ENCODE results near the gene DBX2.

DBX2 gene

GRCh38 chr12:45051572-45052125 lies 750 bp upstream of the DBX2 start:
- no peak for TF ChIP-seq POLR2AphosphoS5 (IDR thresholded peaks at IDR 0.05; ENCODE audit: low read depth, low read length)

- TF ChIP-seq TAF1 (IDR thresholded peaks at IDR 0.05; ENCODE audit: borderline replicate concordance, insufficient read depth, low read length): no peak
- no peak for TF ChIP-seq POLR2AphosphoS5 (IDR thresholded peaks at IDR 0.05; ENCODE audit: low read depth, low read length)
- no peak for TF ChIP-seq FOXP2 (optimal IDR thresholded peaks at IDR 0.05; ENCODE audit: borderline replicate concordance, extremely low read depth, extremely low read length, insufficient read depth)
- TF ChIP-seq REST (IDR thresholded peaks at IDR 0.05; ENCODE audit: insufficient read depth in 1 of 2, low read depth in 2 of 2, low read length in 2 of 2): no peak
- no peak for TF ChIP-seq SIN3A (IDR thresholded peaks at IDR 0.05; ENCODE audit: borderline replicate concordance, insufficient read depth, low read length)
Observed at GRCh38 chr12:45049912-45050750, 768 bp downstream of the DBX2 start.

DNA sequence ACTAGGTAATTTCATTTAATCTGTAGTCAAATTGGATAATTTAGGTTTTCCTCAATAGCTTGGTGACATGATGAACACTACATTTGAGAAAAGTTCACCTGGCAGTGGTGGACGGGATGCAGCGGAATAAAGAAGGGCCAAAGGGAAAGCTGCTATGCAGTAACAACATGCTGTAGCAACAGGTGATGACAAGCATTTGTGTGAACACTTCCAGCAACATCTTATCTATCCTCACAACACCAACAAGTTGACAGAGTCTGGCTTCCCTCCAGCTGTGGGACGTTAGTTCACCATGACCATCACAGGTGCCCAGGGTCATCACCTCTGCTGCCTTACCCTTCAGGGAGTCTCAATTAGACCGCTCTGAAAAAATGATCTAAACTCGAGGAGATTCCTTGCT lies 8.3 kb downstream of the DBX2 start:
- TF ChIP-seq SIN3A (IDR thresholded peaks at IDR 0.05; ENCODE audit: borderline replicate concordance, insufficient read depth, low read length) (no peak), TAF1 (IDR thresholded peaks at IDR 0.05; ENCODE audit: borderline replicate concordance, insufficient read depth, low read length) (no peak), REST (IDR thresholded peaks at IDR 0.05; ENCODE audit: insufficient read depth in 1 of 2, low read depth in 2 of 2, low read length in 2 of 2) (no peak), POLR2AphosphoS5 (IDR thresholded peaks at IDR 0.05; ENCODE audit: low read depth, low read length) (no peak), FOXP2 (optimal IDR thresholded peaks at IDR 0.05; ENCODE audit: borderline replicate concordance, extremely low read depth, extremely low read length, insufficient read depth) (no peak)

- no peak for TF ChIP-seq TAF1 (IDR thresholded peaks at IDR 0.05; ENCODE audit: borderline replicate concordance, insufficient read depth, low read length)
- no peak for TF ChIP-seq REST (IDR thresholded peaks at IDR 0.05; ENCODE audit: insufficient read depth in 1 of 2, low read depth in 2 of 2, low read length in 2 of 2)
- no peak for TF ChIP-seq FOXP2 (optimal IDR thresholded peaks at IDR 0.05; ENCODE audit: borderline replicate concordance, extremely low read depth, extremely low read length, insufficient read depth)
- no peak for TF ChIP-seq POLR2AphosphoS5 (IDR thresholded peaks at IDR 0.05; ENCODE audit: low read depth, low read length)
- TF ChIP-seq SIN3A (IDR thresholded peaks at IDR 0.05; ENCODE audit: borderline replicate concordance, insufficient read depth, low read length): no peak
Observed at GRCh38 chr12:45040977-45041376, 9.9 kb downstream of the DBX2 start.

- TF ChIP-seq FOXP2 (optimal IDR thresholded peaks at IDR 0.05; ENCODE audit: borderline replicate concordance, extremely low read depth, extremely low read length, insufficient read depth) (no peak), REST (IDR thresholded peaks at IDR 0.05; ENCODE audit: insufficient read depth in 1 of 2, low read depth in 2 of 2, low read length in 2 of 2) (no peak), SIN3A (IDR thresholded peaks at IDR 0.05; ENCODE audit: borderline replicate concordance, insufficient read depth, low read length) (no peak), TAF1 (IDR thresholded peaks at IDR 0.05; ENCODE audit: borderline replicate concordance, insufficient read depth, low read length) (no peak), POLR2AphosphoS5 (IDR thresholded peaks at IDR 0.05; ENCODE audit: low read depth, low read length) (no peak)
Observed at GRCh38 chr12:45039757-45040156, 11.1 kb downstream of the DBX2 start.
